GM06990 (cell line): ENCODE results near the gene EFS.

Experiments used
- DNase-seq: peaks from one replicate; pipeline ENCODE4 v3.0.0-alpha.2; 2011; ENCODE audit not compliant: insufficient read length; ENCODE audit errors: extremely low read depth
- H3K27me3 ChIP-seq: replicated peaks from 2 replicates; pipeline ENCODE4 v1.6.0; 2011; ENCODE audit warnings: low read length; ENCODE audit not compliant: control insufficient read depth, insufficient read depth
- H3K36me3 ChIP-seq: 2 replicates; pipeline ENCODE4 v1.5.1; 2011; ENCODE audit warnings: low read length; ENCODE audit not compliant: control insufficient read depth, insufficient read depth
- H3K4me3 ChIP-seq: replicated peaks from 2 replicates; pipeline ENCODE4 v1.5.1; 2011; ENCODE audit warnings: low read depth, mild to moderate bottlenecking, control low read depth, low read length
- TF ChIP-seq, protein P1 (sequence below): IDR thresholded peaks from 2 replicates; pipeline ENCODE4 v1.5.1; 2011; ENCODE audit warnings: low read length, control low read depth, mild to moderate bottlenecking, inconsistent platforms; ENCODE audit not compliant: insufficient read depth, poor library complexity, severe bottlenecking

The EFS gene

DNA sequence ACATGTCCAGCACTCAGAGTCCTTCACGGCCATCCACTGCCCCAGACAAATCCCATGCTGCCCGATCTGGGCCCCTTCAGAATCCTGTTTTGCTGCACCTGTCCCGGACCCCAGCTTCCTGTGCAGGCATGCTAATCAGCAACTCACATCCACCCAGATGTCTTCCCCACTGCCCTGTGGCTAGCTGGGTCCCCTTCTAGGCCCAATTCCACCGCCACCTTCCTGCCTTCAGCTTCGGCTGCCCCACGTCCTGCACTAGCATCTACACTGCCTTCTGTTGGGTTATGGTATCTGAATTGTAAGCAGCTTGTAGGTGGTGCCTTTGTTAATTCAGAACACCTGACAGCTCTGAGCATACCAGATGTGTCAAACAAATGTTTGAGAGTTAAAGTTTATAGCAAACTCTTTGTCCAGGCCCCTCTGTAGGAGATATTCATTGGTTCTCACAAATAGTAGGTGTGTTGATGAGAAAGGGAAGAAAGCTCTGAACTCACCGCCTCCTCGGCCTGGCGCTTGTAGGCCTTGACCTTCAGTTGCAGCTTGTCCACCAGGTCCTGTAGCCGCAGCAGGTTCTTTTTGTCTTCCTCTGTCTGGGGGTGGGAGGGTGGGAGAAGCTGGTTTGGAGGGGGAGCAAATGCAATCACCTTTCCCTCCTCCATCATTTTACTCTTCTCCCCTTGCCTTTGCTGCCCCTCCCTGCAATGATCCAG, 17.9 kb upstream of the EFS start:
- Histone ChIP-seq H3K4me3 (no peak overlapping the region), H3K36me3 (no peaks in the 10 kb centered on the region)
- TF ChIP-seq, protein P1, sequence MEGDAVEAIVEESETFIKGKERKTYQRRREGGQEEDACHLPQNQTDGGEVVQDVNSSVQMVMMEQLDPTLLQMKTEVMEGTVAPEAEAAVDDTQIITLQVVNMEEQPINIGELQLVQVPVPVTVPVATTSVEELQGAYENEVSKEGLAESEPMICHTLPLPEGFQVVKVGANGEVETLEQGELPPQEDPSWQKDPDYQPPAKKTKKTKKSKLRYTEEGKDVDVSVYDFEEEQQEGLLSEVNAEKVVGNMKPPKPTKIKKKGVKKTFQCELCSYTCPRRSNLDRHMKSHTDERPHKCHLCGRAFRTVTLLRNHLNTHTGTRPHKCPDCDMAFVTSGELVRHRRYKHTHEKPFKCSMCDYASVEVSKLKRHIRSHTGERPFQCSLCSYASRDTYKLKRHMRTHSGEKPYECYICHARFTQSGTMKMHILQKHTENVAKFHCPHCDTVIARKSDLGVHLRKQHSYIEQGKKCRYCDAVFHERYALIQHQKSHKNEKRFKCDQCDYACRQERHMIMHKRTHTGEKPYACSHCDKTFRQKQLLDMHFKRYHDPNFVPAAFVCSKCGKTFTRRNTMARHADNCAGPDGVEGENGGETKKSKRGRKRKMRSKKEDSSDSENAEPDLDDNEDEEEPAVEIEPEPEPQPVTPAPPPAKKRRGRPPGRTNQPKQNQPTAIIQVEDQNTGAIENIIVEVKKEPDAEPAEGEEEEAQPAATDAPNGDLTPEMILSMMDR: no peak

DNA sequence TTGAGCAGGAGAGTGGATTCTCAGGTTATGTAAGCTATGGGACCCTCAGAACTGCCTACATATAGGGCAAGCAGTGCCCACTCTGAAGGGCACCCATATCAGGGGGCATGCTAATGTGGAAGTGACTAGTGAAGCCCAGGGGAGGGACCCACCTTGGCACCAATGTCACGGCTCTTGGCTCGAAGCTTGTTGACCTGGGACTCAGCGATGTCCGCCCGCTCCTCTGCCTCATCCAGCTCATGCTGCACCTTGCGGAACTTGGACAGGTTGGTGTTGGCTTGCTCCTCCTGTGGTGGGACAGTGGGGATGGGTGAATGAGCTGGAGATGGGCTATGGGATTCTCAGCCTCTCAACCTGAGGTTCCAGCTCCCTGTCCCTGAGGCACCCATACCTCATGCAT, 17.3 kb upstream of the EFS start:
- no peaks in the 10 kb centered on the region; the same call in none of the 2 replicates for H3K27me3 ChIP-seq
- H3K4me3 ChIP-seq: no peak overlapping the region
- H3K36me3 ChIP-seq: no peaks in the 10 kb centered on the region
- no peak for DNase-seq
- TF ChIP-seq, protein P1: no peak

More for the DNA sequence above, 17.9 kb upstream of the EFS start:
- H3K27me3 ChIP-seq: no peaks in the 10 kb centered on the region; the same call in 1 of the 2 replicates
- DNase-seq: no peak

DNA sequence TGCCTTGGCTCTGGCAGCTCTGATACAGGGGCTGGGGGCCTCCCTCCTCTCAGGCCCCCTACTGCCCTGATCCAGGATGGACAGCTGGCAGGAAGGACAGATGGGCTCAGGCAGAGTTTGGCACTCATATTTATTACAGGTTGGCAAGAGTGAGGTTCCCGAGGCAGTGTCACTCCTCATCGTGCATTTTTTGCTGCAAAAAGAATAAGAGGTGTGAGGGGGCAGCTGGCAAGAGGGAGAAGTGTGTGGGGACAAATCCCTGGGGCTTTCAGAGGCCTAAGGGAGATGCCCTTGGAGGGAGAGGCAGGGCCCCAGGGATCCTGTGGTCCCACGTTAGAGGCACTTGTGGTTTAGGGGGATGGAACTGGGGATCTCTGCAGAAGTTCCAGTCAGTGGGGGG, 16.9 kb upstream of the EFS start:
- Histone ChIP-seq H3K27me3 (no peaks in the 10 kb centered on the region; the same call in none of the 2 replicates), H3K36me3 (no peaks in the 10 kb centered on the region), H3K4me3 (no peak overlapping the region)
- TF ChIP-seq, protein P1: no peak
- no peak for DNase-seq

DNA sequence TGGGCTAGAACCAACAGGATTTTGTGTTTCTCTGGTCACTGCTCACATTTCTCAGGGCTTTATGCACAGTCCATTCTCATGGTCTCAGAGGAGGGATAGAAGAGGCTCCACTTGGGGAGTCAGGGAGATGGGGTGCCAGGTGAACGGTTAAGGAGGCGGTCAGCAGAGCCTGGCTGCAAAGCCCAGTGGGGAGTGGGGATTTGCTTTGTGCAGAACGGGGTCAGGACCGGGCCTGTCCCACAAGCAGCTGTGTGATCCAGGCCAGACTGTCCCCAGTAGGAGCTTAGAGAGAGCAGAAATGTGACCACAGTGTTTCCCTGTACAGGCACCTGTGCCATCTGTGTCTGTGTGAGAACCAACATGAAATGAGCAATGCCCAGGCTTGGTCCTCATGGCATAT, 16.0 kb upstream of the EFS start:
- no peak for DNase-seq
- no peaks in the 10 kb centered on the region for H3K36me3 ChIP-seq
- TF ChIP-seq, protein P1: no peak
- no peaks in the 10 kb centered on the region; the same call in none of the 2 replicates for H3K27me3 ChIP-seq
- no peak overlapping the region for H3K4me3 ChIP-seq

DNA sequence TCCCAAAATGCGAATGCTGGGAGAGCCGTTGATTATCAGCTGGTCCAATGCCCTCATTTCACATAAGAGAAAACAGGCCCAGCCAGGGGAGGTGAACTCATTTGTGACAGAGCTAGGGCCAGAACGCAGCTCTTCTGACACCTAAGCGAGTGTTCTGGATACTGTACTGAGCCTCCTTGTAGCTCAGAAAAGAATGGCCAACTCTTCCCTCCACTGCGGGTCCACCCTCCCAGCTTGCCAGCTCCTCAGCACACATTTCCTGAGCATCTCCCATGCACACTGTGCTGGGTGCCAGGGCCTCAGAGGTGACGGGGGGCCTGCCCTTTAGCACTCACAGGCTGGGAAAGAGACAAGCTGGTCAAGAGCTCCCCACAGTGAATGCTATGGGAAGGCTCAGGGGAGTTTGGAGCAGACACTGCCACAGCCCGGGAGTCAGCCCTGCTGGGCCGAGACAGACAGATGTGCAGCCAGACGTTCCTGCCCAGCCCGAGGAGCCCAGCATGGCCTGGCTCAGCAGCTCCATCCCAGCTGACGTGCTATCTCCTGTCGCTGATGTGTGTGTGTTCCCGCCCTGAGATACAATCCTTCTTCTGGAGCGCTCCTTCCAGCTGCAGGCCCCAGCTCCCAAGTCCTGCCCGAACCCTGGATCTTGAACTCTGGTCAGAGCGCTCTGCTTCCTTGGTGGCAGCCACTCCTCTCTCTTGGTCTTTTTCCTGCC, 15.4 kb upstream of the EFS start:
- H3K36me3 ChIP-seq: no peaks in the 10 kb centered on the region
- no peaks in the 10 kb centered on the region; the same call in none of the 2 replicates for H3K27me3 ChIP-seq
- DNase-seq: no peak
- H3K4me3 ChIP-seq: no peak overlapping the region
- TF ChIP-seq, protein P1: no peak
